Adipocyte (in vitro differentiated cells): ENCODE data around the gene CNN2.

Source experiments
- DNase-seq: peaks from one replicate; pipeline ENCODE4 v3.0.0-alpha.2; 2015; ENCODE audit warnings: low read depth
- H3K27me3 ChIP-seq: replicated peaks from 2 replicates; pipeline ENCODE4 v1.7.0; 2013; ENCODE audit warnings: mild to moderate bottlenecking, low read length, moderate library complexity; ENCODE audit not compliant: control insufficient read depth, insufficient read depth
- H3K36me3 ChIP-seq: 2 replicates; pipeline ENCODE4 v1.7.0; 2013; ENCODE audit warnings: low read length, mild to moderate bottlenecking, moderate library complexity; ENCODE audit not compliant: control insufficient read depth, insufficient read depth, severe bottlenecking
- H3K4me1 ChIP-seq: 2 replicates; pipeline ENCODE4 v1.7.0; 2013; ENCODE audit warnings: mild to moderate bottlenecking, low read length, moderate library complexity; ENCODE audit not compliant: control insufficient read depth, insufficient read depth
- H3K4me3 ChIP-seq: 2 replicates; pipeline ENCODE4 v1.7.0; 2013; ENCODE audit warnings: mild to moderate bottlenecking, low read length, moderate library complexity
- H3K9ac ChIP-seq: 2 replicates; pipeline ENCODE4 v1.7.0; 2013; ENCODE audit warnings: mild to moderate bottlenecking, low read length, moderate library complexity
- H3K9me3 ChIP-seq: 2 replicates; pipeline ENCODE4 v1.7.0; 2013; ENCODE audit warnings: mild to moderate bottlenecking, low read length, moderate library complexity; ENCODE audit not compliant: control insufficient read depth

Gene CNN2

GRCh38 chr19:1085676-1086442 is 59.5 kb downstream of the CNN2 start:
- Histone ChIP-seq H3K9me3 (no peaks in the 10 kb centered on the region), H3K4me3 (no peak overlapping the region), H3K27me3 (no peaks in the 10 kb centered on the region), H3K4me1 (peaks cover 6% of the 10 kb centered on the region), H3K36me3 (peaks cover 32% of the 10 kb centered on the region), H3K9ac (no peak overlapping the region)
- DNase-seq, result no peak

GRCh38 chr19:1086613-1087012 is 60.2 kb downstream of the CNN2 start:
- peaks cover 39% of the 10 kb centered on the region for H3K36me3 ChIP-seq
- H3K4me3 ChIP-seq, result no peak overlapping the region
- H3K27me3 ChIP-seq, result no peaks in the 10 kb centered on the region
- H3K9ac ChIP-seq, result no peak overlapping the region
- peaks cover 6% of the 10 kb centered on the region for H3K4me1 ChIP-seq
- no peak for DNase-seq
- no peaks in the 10 kb centered on the region for H3K9me3 ChIP-seq

- peak overlapping the region; percentile 2 for H3K9ac ChIP-seq
- DNase-seq, result no peak
- H3K36me3 ChIP-seq, result peaks cover 48% of the 10 kb centered on the region
- no peak overlapping the region for H3K4me3 ChIP-seq
- H3K4me1 ChIP-seq, result peaks cover 6% of the 10 kb centered on the region
- H3K9me3 ChIP-seq, result no peaks in the 10 kb centered on the region
- no peaks in the 10 kb centered on the region for H3K27me3 ChIP-seq
These were observed 61.5 kb downstream of the CNN2 start for GRCh38 chr19:1087813-1088415.

GRCh38 chr19:1088416-1089010 is 62.1 kb downstream of the CNN2 start:
- Histone ChIP-seq H3K4me3 (no peak overlapping the region), H3K9me3 (no peaks in the 10 kb centered on the region), H3K9ac (peak overlapping the region; percentile 2), H3K27me3 (no peaks in the 10 kb centered on the region), H3K36me3 (peaks cover 51% of the 10 kb centered on the region), H3K4me1 (peaks cover 12% of the 10 kb centered on the region)
- DNase-seq, result no peak
